AG08395 (cell line): ENCODE results near the gene TMEM221.
"Not testable (repeated sequence)": the region's sequence is repeated elsewhere in the genome, so short reads cannot be mapped to it uniquely, and the experiment has no call there.

Experiments used
- DNase-seq: peaks from one replicate; pipeline ENCODE4 v3.0.0; 2012; ENCODE audit warnings: mixed read lengths, low spot score

Gene TMEM221

GRCh38 chr19:17448131-17448967 is at the start of gene TMEM221:
Gene TMEM221, minus strand, starts transcription at chr19:17448668. Its CDS starts 206 bp downstream, at chr19:17448462.
- DNase-seq = peak; percentile 64

- DNase-seq = no peak
Measured at GRCh38 chr19:17497149-17497798, 48.8 kb upstream of the TMEM221 start.

- peak; percentile 57 for DNase-seq
Measured at GRCh38 chr19:17496337-17496997, 48.0 kb upstream of the TMEM221 start.

- no peak for DNase-seq
Measured at GRCh38 chr19:17495639-17496296, 47.3 kb upstream of the TMEM221 start.

- DNase-seq = peak; percentile 30
Measured at GRCh38 chr19:17491287-17491686, 42.8 kb upstream of the TMEM221 start.

GRCh38 chr19:17490411-17490810 is 41.9 kb upstream of the TMEM221 start:
- DNase-seq = no peak

GRCh38 chr19:17489392-17490030 is 41.0 kb upstream of the TMEM221 start:
- DNase-seq = no peak

- no peak for DNase-seq
Measured at GRCh38 chr19:17488593-17489391, 40.3 kb upstream of the TMEM221 start.

- no peak for DNase-seq
Measured at GRCh38 chr19:17487284-17488121, 39.0 kb upstream of the TMEM221 start.

- no peak for DNase-seq
Measured at GRCh38 chr19:17486545-17487240, 38.2 kb upstream of the TMEM221 start.

- no peak for DNase-seq
Measured at GRCh38 chr19:17484520-17485185, 36.2 kb upstream of the TMEM221 start.

GRCh38 chr19:17483605-17484002 is 35.1 kb upstream of the TMEM221 start:
- no peak for DNase-seq

GRCh38 chr19:17482877-17483604 is 34.6 kb upstream of the TMEM221 start:
- DNase-seq = no peak

- no peak for DNase-seq
Measured at GRCh38 chr19:17481986-17482385, 33.5 kb upstream of the TMEM221 start.

GRCh38 chr19:17479325-17479791 is 30.9 kb upstream of the TMEM221 start:
- peak; percentile 62 for DNase-seq

GRCh38 chr19:17475541-17476115 is 27.2 kb upstream of the TMEM221 start:
- DNase-seq = peak; percentile 31

- not testable (repeated sequence) for DNase-seq
Measured at GRCh38 chr19:17475011-17475540, 26.6 kb upstream of the TMEM221 start.
